ENCODE data around the gene CCDC60. TPM values are rescaled to one million over a fixed set of nuclear protein-coding genes. Genes with fewer than 3 reads are reported as not detected.

Gene CCDC60
- total RNA-seq, 1 donor from 2014 or later = not detected

DNA sequence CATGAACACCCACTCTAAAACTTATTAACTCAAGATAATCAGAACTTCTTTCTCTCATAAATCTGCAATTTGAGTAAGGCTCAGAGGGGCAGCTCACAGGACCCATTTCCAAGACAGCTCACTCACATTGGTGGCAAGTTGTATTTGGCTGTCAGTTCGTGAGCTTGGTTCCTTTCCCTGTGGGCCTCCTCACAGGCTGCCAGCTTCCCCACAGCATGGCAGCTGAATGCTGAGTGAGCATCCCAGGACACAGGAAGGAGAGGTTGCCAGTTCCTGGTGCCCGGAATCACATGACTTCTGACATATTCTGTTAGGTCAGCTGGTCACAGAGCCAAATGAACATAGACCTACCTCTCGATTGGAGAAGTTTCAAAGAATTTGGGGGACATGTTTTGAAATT, 142.4 kb downstream of the CCDC60 start:
- intact Hi-C loops (cut with micrococcal nuclease) = no loop called here
- Mint-ChIP-seq H3K36me3 (ENCODE audit: low read depth) (no peaks in the 10 kb centered on the region), H3K4me1 (ENCODE audit: low read depth) (no peaks in the 10 kb centered on the region), H3K27me3 (ENCODE audit: low read depth) (no peaks in the 10 kb centered on the region), H3K4me3 (ENCODE audit: low read depth) (no peak overlapping the region), H3K27ac (no peak overlapping the region), H3K9me3 (no peaks in the 10 kb centered on the region)
- no peak for DNase-seq (ENCODE audit: low spot score)

DNA sequence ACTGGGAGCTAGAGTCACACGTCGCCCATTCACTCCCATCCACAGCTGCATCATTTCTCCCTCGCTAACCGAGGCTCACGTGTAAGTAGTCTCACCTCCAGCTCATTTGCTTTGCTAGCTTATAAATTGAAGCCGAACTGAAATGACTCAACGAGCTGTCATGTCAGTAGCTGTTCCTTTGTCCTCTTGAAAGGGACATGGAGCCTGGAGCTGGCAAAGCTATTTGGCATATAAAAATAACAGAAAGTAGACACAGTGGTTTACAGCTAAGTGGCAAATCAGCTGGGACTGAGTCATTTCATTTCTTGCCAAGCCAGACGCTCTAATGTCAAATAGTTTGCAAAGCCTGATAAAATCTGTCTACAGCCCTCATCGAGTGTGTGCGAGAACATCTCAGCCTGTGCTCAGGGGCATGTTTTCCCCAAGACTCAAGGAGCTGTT, 144.6 kb downstream of the CCDC60 start:
- Mint-ChIP-seq H3K4me1 (ENCODE audit: low read depth) (no peaks in the 10 kb centered on the region), H3K27ac (no peak overlapping the region), H3K27me3 (ENCODE audit: low read depth) (no peaks in the 10 kb centered on the region), H3K36me3 (ENCODE audit: low read depth) (no peaks in the 10 kb centered on the region), H3K9me3 (no peaks in the 10 kb centered on the region), H3K4me3 (ENCODE audit: low read depth) (no peak overlapping the region)
- intact Hi-C loops (cut with micrococcal nuclease) = no loop called here
- DNase-seq (ENCODE audit: low spot score) = no peak

DNA sequence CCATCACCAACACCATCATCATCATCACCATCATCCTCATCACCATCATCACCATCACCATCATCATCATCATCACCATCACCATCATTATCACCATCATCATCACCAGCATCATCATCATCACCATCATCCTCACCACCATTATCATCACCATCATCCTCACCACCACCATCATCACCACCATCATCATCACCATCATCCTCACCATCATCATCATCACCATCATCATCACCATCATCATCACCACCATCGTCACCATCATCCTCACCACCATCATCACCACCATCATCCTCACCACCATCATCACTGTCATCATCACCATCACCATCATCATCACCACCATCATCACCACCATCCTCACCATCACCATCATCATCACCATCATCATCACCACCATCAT, 146.0 kb downstream of the CCDC60 start:
- intact Hi-C loops (cut with micrococcal nuclease) = no loop called here
- Mint-ChIP-seq H3K4me1 (ENCODE audit: low read depth) (no peaks in the 10 kb centered on the region), H3K36me3 (ENCODE audit: low read depth) (no peaks in the 10 kb centered on the region)

DNA sequence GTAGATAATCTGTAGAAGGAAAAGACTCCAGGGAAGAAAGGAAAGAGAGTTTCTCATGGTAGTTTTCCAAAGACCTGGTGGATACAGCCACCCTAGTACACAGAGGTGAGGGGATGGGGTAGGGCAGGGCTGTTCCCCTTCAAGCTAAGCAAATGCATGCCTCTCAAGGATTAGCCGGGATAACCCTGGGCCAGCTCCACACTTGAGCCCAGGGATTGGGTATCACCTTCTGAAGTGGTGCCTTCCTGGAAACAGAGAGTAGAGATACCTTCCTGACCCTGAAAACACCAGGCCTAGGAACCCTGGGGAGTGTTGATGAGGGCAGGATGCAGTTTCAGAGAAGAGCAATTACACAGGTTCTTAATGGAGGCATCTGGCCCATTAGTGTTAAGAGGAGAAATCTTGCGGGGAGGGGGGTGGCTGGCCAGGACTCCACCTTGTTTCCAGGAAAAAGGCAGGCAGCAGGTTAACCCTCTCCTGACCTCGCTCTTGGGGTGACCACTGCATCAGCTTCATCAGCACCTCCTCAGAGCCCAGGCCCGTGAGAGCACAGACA, 152.1 kb downstream of the CCDC60 start:
- H3K27ac Mint-ChIP-seq = no peak overlapping the region
- no peaks in the 10 kb centered on the region for H3K9me3 Mint-ChIP-seq

More for the DNA sequence above, 146.0 kb downstream of the CCDC60 start:
- Mint-ChIP-seq H3K27me3 (ENCODE audit: low read depth) (no peaks in the 10 kb centered on the region), H3K9me3 (no peaks in the 10 kb centered on the region), H3K27ac (no peak overlapping the region), H3K4me3 (ENCODE audit: low read depth) (no peak overlapping the region)
- no peak for DNase-seq (ENCODE audit: low spot score)

DNA sequence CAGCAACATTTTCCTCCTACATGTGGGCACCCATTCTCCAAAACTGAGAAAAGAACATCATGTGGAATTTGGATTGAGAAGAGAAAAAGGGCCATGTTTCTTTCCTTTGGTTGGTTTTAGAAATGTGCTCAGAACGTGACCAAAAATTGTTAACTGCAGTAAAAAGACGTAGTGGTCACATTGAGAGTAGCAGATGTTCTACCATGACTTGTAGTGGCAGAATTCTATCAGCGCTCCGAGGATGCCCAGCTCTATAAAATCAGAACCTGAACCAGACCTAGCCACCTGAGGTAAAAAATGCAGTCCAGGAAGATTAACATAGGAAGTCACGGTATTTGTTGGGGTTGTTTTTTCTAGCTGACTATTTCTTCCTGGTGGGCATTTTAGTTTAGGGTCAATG, 157.3 kb downstream of the CCDC60 start:
- Mint-ChIP-seq H3K9me3 (no peaks in the 10 kb centered on the region), H3K4me3 (ENCODE audit: low read depth) (no peak overlapping the region), H3K4me1 (ENCODE audit: low read depth) (no peaks in the 10 kb centered on the region), H3K27ac (no peak overlapping the region), H3K36me3 (ENCODE audit: low read depth) (no peaks in the 10 kb centered on the region), H3K27me3 (ENCODE audit: low read depth) (peaks cover 2% of the 10 kb centered on the region)
- intact Hi-C loops (cut with micrococcal nuclease) = no loop called here
- DNase-seq (ENCODE audit: low spot score) = no peak

More for the DNA sequence above, 152.1 kb downstream of the CCDC60 start:
- peaks cover 2% of the 10 kb centered on the region for H3K27me3 Mint-ChIP-seq (ENCODE audit: low read depth)
- no peaks in the 10 kb centered on the region for H3K4me1 Mint-ChIP-seq (ENCODE audit: low read depth)
- DNase-seq (ENCODE audit: low spot score) = no peak
- intact Hi-C loops (cut with micrococcal nuclease) = no loop called here
- H3K36me3 Mint-ChIP-seq (ENCODE audit: low read depth) = no peaks in the 10 kb centered on the region
- H3K4me3 Mint-ChIP-seq (ENCODE audit: low read depth) = no peak overlapping the region

DNA sequence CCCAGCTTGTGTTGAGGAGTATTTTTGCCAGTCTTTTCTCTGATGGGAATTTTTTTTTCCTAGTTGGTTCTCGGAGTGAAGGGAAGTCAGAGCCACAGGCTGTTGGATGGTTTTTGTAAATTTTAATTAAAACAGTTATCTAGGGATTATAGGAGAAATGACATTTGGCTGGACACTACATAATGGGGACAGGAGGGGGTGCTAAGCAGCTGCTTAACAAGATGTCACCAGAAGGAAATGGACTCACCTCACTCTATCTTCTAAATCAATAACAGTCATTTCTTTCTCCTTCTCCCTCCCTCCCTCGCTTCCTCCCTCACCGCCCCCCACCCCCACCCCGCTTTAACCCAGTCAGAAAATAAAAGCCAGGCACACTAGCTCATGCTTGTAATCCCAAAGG, 165.7 kb downstream of the CCDC60 start:
- Mint-ChIP-seq H3K27ac (no peak overlapping the region), H3K9me3 (no peaks in the 10 kb centered on the region), H3K27me3 (ENCODE audit: low read depth) (peaks cover 7% of the 10 kb centered on the region), H3K4me1 (ENCODE audit: low read depth) (no peaks in the 10 kb centered on the region), H3K4me3 (ENCODE audit: low read depth) (no peak overlapping the region), H3K36me3 (ENCODE audit: low read depth) (no peaks in the 10 kb centered on the region)
- DNase-seq (ENCODE audit: low spot score) = no peak
- intact Hi-C loops (cut with micrococcal nuclease) = no loop called here

DNA sequence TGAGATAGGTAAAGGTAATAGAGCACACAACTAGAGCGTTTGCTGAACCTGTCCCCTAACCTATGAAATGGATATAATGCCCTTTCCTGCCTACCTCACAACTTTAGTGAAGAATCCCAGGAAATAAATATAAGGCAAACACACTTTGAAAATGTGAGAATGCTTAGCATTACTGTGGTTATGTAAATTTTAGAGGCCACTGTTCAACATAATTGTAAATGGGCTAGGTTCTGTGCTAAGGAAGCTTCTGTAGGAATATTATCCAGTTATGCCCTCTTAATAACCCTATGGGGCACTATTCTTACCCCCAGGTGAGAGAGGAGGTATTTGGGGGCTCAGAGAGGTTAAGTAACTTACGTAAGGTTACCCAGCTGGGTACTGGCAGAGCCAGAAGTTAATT, 166.5 kb downstream of the CCDC60 start:
- peaks cover 7% of the 10 kb centered on the region for H3K27me3 Mint-ChIP-seq (ENCODE audit: low read depth)
- H3K27ac Mint-ChIP-seq = no peak overlapping the region
- no peaks in the 10 kb centered on the region for H3K9me3 Mint-ChIP-seq
- no peaks in the 10 kb centered on the region for H3K4me1 Mint-ChIP-seq (ENCODE audit: low read depth)
- H3K4me3 Mint-ChIP-seq (ENCODE audit: low read depth) = no peak overlapping the region
- intact Hi-C loops (cut with micrococcal nuclease) = no loop called here
- DNase-seq (ENCODE audit: low spot score) = no peak
- no peaks in the 10 kb centered on the region for H3K36me3 Mint-ChIP-seq (ENCODE audit: low read depth)

DNA sequence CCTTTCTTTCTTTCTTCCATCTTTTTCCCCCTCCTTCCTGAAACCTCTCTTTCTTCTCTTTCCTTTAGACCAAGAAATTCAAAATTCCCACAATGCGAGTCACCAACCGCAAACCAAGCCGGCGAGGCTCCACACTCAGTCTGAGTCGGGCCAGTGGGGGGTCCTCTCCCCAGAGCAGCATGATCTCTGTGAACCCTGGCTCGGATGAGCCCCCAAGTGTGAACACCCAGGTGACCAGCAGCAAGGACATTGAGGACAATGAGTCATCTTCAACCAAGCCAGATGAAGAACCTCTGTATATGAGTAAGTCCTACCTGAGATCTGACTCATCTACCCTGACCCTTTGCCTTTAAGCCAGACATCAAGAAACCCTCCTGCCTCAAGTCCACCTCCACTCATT, 170.5 kb downstream of the CCDC60 start:
- Mint-ChIP-seq H3K4me1 (ENCODE audit: low read depth) (no peaks in the 10 kb centered on the region), H3K9me3 (no peaks in the 10 kb centered on the region)
- intact Hi-C loops (cut with micrococcal nuclease) = no loop called here

DNA sequence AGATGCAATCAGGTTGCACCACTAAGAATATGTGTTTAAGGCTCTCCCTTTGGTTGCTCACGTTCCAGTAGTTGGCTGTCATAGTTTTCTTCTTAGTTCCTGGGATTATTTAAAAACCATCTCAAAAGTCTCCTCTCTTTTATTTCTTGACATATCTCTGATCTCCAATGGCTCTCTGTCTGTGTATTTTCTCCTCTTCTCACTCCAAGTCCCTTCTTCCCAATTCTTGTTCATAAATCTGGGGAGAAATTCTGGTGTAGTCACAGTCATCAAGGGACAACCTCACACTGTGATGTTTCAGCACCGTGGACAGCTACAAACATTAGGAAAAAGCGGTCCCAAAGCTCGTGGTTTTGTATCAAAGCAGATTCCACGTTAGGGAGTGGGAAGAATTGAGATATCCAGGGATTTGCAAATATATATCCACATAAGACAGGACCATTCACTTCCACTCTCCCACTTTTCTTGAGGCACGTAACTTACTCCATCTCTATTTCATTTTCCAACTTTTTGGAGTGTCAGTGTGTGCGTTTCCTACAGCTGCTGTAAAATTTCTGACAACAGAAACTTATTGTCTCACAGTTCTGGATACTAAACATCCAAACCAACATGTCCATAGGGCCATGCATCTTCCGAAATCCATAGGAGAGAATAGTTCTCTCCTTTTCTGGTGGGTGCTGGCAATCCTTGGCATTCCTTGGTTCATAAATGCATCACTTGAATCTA, 178.4 kb downstream of the CCDC60 start:
- Mint-ChIP-seq H3K4me3 (ENCODE audit: low read depth) (no peak overlapping the region), H3K27me3 (ENCODE audit: low read depth) (no peaks in the 10 kb centered on the region), H3K9me3 (no peaks in the 10 kb centered on the region), H3K4me1 (ENCODE audit: low read depth) (no peaks in the 10 kb centered on the region), H3K27ac (no peak overlapping the region), H3K36me3 (ENCODE audit: low read depth) (no peaks in the 10 kb centered on the region)
- intact Hi-C loops (cut with micrococcal nuclease) = no loop called here
- DNase-seq (ENCODE audit: low spot score) = no peak

More for the DNA sequence above, 170.5 kb downstream of the CCDC60 start:
- Mint-ChIP-seq H3K27ac (no peak overlapping the region), H3K4me3 (ENCODE audit: low read depth) (no peak overlapping the region), H3K27me3 (ENCODE audit: low read depth) (peaks cover 2% of the 10 kb centered on the region), H3K36me3 (ENCODE audit: low read depth) (no peaks in the 10 kb centered on the region)
- DNase-seq (ENCODE audit: low spot score) = no peak

DNA sequence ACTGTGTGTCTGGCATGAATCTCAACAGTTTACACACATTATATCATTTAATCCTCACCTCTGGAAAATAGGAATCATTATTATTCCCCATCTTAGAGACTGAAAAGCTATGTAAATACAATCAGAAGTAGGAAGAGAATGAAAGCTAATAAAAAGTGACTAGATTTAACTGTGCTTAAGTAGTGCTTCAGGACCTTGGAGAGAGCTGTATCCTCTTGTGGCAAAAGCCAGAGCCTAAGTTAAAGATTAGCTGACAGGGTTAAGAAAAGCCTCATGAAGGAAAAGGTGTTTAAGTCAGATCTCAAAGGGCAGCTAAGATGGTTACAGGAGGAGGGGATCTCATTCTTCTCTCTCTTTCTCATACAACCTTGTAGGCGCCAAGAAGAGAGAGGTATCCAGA, 193.7 kb downstream of the CCDC60 start:
- H3K4me3 Mint-ChIP-seq (ENCODE audit: low read depth) = no peak overlapping the region
- no peak overlapping the region for H3K27ac Mint-ChIP-seq
- no peaks in the 10 kb centered on the region for H3K36me3 Mint-ChIP-seq (ENCODE audit: low read depth)
- H3K9me3 Mint-ChIP-seq = no peaks in the 10 kb centered on the region
- intact Hi-C loops (cut with micrococcal nuclease) = no loop called here
- DNase-seq (ENCODE audit: low spot score) = no peak
- no peaks in the 10 kb centered on the region for H3K4me1 Mint-ChIP-seq (ENCODE audit: low read depth)
- H3K27me3 Mint-ChIP-seq (ENCODE audit: low read depth) = no peaks in the 10 kb centered on the region

DNA sequence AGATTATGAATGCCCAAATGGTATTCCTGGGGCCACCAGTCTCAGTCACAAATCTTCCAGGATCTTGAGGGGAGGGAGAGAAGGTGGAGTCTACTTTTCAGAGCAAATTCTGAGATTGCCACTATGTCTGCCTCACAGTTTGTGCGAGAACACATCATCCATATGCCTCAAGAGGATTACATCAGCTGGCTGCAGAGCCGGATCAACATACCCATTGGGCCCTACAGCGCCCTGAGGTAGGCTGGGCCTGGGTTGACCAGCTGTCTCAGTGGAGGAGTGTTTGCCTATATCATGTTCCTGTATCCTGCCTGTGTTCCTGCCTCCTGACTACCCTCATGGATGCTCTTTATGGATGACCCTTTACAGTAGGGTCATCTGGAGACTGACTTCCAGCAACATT, 205.9 kb downstream of the CCDC60 start:
- Mint-ChIP-seq H3K9me3 (no peaks in the 10 kb centered on the region), H3K27me3 (ENCODE audit: low read depth) (peaks cover 4% of the 10 kb centered on the region), H3K27ac (no peak overlapping the region), H3K4me1 (ENCODE audit: low read depth) (no peaks in the 10 kb centered on the region), H3K36me3 (ENCODE audit: low read depth) (no peaks in the 10 kb centered on the region), H3K4me3 (ENCODE audit: low read depth) (no peak overlapping the region)
- DNase-seq (ENCODE audit: low spot score) = no peak
- intact Hi-C loops (cut with micrococcal nuclease) = no loop called here

DNA sequence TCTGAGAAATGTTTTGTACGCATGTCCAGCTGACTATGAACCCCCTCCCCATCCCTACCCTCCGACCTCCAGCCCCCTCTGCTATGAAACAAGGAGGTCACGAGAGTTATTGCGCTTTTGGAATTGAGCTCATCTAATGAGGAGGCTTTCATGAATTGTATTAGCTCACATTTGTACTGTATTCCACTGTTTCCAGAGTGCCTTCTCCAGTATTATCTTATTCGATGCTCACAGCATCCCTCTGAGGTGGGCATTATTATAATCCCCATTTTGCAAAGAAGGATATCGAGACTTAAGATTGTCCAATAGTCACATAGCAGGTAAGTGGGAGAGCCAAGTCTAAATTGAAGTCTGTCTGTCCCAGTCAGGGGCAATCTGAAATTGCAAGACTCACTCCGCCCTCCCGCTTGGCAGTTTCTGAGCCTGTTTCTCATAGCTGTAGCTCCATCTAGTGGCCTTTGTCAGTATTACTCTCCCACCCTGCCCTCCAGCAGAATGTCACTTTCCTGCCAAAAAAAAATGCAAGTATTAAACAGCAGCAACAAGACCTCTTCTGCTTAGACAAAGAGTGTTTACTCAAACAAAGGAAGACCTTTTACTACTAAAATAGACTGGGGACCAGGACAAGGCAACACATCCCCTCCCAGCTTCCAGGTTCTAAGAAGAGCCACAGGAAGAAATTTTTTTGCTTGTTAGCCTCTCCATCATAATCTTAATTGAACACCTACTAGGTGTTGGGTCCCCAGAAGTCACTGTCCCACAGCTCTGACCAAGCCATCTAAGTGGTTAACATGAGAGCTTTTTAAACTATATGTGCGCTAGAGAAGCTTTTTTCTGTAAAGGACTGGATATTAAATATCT, 210.5 kb downstream of the CCDC60 start:
- H3K4me1 Mint-ChIP-seq (ENCODE audit: low read depth) = no peaks in the 10 kb centered on the region
- H3K9me3 Mint-ChIP-seq = no peaks in the 10 kb centered on the region
- DNase-seq (ENCODE audit: low spot score) = peak; percentile 33
- H3K27ac Mint-ChIP-seq = no peak overlapping the region
- no peaks in the 10 kb centered on the region for H3K36me3 Mint-ChIP-seq (ENCODE audit: low read depth)
- H3K27me3 Mint-ChIP-seq (ENCODE audit: low read depth) = peaks cover 4% of the 10 kb centered on the region
- H3K4me3 Mint-ChIP-seq (ENCODE audit: low read depth) = no peak overlapping the region
- intact Hi-C loops (cut with micrococcal nuclease) = loop anchor here (1.0 kb wide), 1 partner anchor 99 kb away; no protein-coding TSS in a partner anchor

DNA sequence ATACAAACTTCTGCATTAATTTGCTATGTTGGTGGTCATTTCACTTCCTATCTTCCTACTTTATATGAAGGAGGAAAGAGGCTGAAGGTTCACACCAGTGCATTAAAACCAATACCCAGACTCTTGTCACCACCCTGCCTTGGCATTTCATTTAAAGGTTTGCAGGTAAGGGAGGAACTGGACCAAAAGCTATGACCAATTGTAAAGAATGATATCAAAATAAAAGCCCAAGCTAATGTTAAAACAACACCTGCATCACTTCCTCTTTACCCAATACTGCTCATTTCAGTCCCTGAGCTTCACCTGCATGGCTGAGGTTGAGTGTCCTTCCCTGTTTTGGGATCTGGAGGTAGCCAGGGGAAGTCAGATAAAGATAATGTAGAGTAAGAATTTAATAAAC, 211.8 kb downstream of the CCDC60 start:
- no peak for DNase-seq (ENCODE audit: low spot score)
- H3K27ac Mint-ChIP-seq = no peak overlapping the region
- no peaks in the 10 kb centered on the region for H3K4me1 Mint-ChIP-seq (ENCODE audit: low read depth)
- no peaks in the 10 kb centered on the region for H3K9me3 Mint-ChIP-seq
- peaks cover 4% of the 10 kb centered on the region for H3K27me3 Mint-ChIP-seq (ENCODE audit: low read depth)
- intact Hi-C loops (cut with micrococcal nuclease) = no loop called here
- no peak overlapping the region for H3K4me3 Mint-ChIP-seq (ENCODE audit: low read depth)
- H3K36me3 Mint-ChIP-seq (ENCODE audit: low read depth) = no peaks in the 10 kb centered on the region
